Middle frontal gyrus (tissue), 1 donor: Measurements from ENCODE around the gene TEKTIP1.

Source experiments
- DNase-seq: peaks from one replicate; pipeline ENCODE4 v3.0.0-alpha.2; 2015; ENCODE audit warnings: low spot score; ENCODE audit errors: extremely low spot score

TEKTIP1 gene

DNA sequence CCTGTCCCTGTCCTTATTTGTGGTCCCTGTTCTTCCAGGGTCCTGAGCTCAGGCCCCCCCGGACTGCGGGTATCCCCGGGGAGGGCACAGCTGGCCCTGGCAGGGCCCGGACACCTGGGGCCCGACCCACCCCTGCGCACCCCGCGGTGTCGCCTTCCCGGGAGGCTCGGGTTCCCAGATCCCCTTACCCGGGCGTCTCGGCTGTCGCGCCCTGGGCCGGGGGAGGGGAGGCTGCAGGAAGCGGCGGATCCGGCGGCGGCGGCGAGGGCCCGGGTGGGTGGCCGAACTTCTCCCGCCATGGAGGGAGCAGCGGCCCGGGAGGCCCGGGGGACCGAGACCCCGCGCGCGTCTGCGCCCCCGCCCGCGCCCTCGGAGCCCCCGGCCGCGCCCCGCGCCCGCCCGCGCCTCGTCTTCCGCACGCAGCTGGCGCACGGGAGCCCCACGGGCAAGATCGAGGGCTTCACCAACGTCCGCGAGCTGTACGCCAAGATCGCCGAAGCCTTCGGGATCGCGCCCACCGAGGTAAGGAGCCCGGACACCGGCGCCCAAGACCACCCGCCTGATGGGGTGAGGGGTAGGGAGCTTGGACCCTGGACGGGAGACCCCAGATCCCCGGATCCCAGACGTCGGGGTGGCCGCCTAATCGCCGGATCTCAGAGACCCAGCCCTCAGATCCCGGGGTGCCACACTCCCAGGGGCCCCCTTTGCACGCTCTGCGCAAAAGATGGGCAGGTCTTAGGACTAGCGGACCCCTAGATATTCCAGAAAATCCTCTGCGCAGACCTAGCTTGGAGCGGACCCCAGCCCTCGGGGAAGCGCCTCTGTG, 46.5 kb downstream of the TEKTIP1 start, which contains the start of gene GIPC3:
Gene GIPC3 (plus strand): TSS at position 178 of the 826 bp plus-strand sequence. CDS start 120 bp downstream, at position 298.
- no peak for DNase-seq

GRCh38 chr19:3586127-3586626, 47.2 kb downstream of the TEKTIP1 start:
- DNase-seq: no peak

- no peak for DNase-seq
Measured at GRCh38 chr19:3586707-3587346, 47.9 kb downstream of the TEKTIP1 start.

DNA sequence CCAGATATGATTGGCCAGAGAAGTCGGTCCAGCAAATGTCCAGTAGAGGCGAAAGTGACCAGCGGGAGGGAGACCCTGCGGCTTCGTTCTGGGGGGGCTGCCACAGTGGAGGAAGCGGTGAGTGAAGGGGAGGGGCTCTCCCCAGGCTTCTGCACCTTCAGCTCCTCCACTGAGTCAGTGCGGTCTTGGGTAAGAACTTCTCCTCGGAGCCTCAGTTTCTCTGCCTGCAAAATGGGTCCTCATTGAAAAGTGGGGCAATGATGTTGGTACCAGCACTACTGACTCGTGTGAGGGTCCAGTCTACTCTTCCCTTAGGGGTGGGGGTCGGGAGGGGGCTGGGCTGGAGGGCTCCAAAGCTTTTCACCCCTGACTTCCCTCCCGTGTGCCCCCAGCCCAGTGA, 50.5 kb downstream of the TEKTIP1 start:
- no peak for DNase-seq

- DNase-seq: no peak
Measured at GRCh38 chr19:3589949-3590348, 51.0 kb downstream of the TEKTIP1 start.

DNA sequence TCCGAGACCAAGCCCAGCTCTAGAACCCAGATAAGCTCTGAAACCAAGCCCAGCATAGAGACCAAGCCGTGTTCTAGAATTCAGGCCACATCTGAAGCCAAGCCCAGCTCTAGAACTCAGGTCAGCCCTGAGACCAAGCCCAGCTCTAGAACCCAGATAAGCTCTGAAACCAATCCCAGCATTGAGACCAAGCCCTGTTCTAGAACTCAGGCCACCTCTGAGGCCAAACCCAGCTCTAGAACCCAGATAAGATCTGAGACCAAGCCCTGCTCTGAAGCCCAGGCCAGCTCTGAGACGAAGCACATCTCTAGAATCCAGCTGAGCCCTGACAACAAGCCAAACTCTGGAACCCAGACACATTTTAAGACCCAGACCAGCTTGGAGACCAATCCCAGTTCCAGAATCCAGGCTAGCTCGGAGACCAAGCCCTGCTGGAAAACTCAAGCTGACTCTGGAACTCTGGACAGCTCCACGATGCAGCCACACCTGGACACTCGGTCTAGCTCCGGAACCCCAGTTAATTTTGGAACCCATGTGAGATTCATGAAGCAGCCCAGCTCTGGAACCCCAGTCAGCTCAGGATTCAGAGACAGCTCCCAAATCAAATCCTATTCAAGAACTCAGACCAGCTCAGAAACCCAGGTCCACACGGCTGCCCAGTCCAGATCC, 52.2 kb downstream of the TEKTIP1 start:
- no peak for DNase-seq

GRCh38 chr19:3591876-3592613, 53.1 kb downstream of the TEKTIP1 start:
- no peak for DNase-seq

DNA sequence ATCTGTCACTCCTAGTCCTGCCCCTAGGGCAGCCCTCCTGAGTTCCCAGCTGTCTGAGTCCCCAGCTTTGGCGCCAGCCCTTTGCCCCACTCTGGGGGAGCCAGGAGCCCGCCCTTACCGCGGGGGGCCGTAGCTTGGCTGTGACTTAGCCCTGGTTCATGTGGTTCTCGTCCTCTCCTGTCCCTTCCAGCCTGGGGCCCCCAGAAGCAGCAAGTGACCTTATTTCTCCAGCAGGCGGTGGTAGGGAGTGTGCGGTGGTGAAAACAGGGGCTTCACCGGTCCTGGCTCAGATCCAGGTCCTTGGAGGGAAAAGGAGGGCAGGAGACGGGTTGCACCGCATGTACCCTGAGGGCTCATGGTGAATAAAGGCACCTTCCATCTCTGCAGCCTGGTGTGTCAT, 54.2 kb downstream of the TEKTIP1 start:
- DNase-seq: no peak
